SH-SY5Y (cell line): ENCODE data around the gene RNLS.

Experiments
- GATA2 ChIP-seq: IDR thresholded peaks from 2 replicates; pipeline ENCODE4 v1.6.1; 2011; ENCODE audit warnings: mild to moderate bottlenecking, low read depth, low read length
- GATA3 ChIP-seq: IDR thresholded peaks from 2 replicates; pipeline ENCODE4 v1.6.1; 2011; ENCODE audit warnings: low read depth, mild to moderate bottlenecking, low read length, moderate library complexity

Gene RNLS

DNA sequence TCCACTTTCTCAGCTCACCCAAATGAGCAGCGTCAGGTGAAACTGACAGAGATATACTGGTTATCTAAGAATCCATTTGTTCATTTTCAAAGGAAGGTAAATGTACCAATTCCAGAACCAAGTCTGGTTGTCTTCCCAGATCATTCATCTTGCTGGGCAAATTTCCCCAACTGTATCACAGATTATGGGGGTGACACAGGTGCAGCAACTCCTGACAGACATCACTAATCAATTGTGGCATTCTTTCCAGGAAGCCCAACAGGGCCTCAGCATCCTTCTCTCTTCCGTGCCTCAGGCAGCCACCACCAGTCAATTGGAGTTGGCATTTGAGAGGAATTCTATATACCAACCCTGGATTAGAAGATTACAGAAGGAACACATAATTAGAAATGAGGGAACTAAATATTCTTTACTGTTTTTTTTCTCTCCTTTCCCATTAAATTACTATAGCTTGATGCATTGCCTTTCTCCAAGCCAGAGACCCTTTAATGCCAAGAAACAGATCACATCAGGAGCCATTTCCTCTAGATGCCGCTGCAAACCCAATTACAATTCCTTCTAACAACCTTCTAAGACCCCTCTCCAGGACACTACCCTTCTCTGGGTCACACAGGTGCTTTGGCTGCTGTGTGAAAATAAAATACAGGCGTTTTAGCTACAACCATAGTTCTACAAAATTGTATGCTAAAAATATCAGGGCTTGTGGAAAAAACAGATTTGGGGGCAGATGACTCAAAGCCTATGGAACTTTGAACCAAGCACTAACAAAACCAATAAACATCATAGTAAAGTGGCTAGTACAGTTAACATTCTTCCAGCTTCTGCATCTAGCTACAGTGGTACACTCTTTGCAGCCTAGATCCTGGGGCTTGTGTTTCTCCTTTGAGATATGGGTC is 291.6 kb downstream of the RNLS start:
- TF ChIP-seq GATA3 (no peak), GATA2 (no peak)

- TF ChIP-seq GATA3 (no peak), GATA2 (no peak)
Measured at GRCh38 chr10:88289342-88289741, 293.8 kb downstream of the RNLS start.

DNA sequence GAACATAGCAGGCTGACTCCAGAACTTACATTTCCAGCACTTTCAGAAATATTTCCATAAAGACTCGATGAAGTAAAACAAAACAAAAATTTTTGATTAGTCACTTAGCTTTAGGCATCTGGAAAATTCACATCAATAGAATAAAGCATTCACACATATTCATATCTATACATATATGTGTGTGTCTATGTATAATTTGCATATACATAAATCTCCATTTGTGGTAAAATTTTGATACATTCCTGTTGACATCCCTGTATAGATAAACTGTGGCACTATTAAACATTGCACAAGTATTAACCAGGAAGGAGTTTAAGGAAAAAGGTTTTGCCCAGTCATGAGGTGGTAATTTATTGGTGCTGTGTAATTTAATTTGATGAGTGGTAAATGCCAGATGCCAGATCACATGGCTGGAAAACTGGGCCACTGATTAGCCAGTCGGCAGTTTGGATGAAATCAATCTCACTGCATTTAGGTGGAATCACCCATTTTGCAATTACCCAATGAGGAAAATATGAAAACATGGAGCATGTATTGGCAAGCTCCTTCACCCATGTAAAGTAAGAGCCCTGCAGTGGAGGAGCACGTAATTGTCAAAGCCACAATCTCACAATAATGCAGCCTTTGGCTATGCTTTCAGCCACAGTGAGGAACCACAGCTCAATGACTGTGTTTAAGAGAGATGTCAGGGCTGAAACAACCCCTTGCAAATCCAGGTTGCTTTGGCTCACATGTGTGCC is 294.6 kb downstream of the RNLS start:
- no peak for TF ChIP-seq GATA3
- TF ChIP-seq GATA2: no peak

DNA sequence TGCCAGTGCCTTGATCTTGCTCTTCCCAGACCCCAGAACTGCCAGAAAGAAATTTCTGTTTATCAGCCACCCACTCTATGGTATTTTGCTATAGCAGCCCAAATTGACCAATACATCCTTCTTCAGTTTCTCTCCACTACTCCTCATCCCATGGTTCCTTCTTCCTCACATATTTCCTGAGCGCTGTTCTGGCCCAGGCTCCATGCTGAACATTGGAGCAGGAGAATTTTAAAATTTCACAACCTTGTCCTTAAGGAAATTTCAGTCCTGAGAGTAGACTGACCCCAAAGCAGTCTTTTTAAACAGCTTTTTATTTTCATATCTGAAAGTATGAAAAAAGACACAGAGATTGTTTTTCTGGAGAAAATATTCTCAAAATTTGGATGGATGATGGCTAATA is 297.1 kb downstream of the RNLS start:
- TF ChIP-seq GATA3 (no peak), GATA2 (no peak)

GRCh38 chr10:88281592-88282347 is 301.3 kb downstream of the RNLS start:
- TF ChIP-seq GATA2 (no peak), GATA3 (no peak)

- TF ChIP-seq GATA2: no peak
- no peak for TF ChIP-seq GATA3
Measured at GRCh38 chr10:88280518-88280917, 302.6 kb downstream of the RNLS start.

DNA sequence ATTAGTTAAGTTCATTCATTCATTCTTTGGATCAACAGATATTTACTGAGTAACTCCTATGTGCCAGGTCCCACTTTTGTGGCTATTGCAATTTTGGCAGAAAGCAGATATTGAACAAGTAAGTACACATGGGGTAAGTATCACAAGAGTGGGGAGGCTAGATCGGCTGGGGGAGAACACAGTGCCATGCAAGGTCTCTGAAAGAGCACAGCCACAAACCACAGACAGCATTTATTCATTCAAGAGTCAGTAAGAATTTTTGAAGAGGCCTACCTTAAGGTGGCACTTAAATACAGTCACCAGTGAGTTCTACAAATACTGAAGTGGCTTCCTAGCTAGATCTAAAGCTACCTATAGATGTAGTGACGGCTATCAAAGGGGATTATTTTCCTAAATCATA is 304.2 kb downstream of the RNLS start:
- TF ChIP-seq GATA2: no peak
- no peak for TF ChIP-seq GATA3

DNA sequence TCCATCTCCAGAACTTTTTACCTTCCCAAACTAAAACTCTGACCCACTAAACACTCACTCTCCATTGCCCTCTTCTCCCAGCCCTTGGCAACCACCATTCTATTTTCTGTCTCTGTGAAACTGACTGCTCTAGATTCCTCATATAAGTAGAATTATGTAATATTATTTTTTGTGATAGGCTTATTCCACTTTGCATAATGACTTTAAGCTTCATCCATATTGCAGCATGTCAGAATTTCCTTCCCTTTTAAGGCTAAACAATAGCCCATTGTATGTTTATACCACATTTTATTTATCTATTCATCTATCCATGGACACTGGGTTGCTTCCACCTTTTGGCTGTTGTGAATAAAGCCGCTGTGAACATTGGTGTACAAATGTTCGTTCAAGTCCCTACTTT is 308.8 kb downstream of the RNLS start:
- TF ChIP-seq GATA3: no peak
- no peak for TF ChIP-seq GATA2

- no peak for TF ChIP-seq GATA3
- TF ChIP-seq GATA2: no peak
Measured at GRCh38 chr10:88273567-88273966, 309.6 kb downstream of the RNLS start.

DNA sequence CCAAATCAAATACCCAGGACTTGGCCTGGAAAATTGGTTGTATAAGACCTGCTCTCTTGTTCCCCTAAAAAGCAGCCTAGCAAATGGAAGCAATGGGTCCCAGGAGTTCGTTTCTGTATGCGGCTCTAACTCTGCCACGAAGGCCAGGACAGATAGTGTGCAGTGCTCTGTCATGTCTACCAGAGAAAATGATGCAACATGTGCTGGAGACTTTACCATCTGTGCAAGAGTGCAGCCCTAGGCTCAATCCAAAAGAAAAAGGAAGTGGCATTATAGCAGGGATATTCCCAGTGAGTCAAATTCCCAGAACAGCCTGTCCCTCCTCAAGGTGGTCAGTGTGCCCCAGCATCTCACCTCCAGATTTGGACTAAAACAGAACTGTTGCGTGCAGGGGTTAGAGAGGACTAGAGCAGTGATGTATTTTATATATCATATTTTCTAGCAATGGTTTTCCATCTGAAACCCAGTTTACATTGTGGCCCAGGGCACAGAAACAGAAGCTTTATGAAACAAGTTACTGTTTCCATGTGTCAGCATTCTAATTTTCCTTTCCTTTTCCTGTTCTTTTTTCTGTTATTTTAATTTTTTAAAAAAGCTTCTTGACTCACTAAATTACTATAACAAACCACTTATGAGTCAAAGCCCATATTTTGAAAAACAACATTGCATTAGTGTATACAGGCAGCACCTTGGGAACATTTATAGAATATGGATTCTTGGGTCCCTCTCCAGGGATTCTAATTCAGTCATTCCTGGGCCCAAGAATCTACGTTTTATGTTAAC is 311.2 kb downstream of the RNLS start:
- TF ChIP-seq GATA3: no peak
- no peak for TF ChIP-seq GATA2

DNA sequence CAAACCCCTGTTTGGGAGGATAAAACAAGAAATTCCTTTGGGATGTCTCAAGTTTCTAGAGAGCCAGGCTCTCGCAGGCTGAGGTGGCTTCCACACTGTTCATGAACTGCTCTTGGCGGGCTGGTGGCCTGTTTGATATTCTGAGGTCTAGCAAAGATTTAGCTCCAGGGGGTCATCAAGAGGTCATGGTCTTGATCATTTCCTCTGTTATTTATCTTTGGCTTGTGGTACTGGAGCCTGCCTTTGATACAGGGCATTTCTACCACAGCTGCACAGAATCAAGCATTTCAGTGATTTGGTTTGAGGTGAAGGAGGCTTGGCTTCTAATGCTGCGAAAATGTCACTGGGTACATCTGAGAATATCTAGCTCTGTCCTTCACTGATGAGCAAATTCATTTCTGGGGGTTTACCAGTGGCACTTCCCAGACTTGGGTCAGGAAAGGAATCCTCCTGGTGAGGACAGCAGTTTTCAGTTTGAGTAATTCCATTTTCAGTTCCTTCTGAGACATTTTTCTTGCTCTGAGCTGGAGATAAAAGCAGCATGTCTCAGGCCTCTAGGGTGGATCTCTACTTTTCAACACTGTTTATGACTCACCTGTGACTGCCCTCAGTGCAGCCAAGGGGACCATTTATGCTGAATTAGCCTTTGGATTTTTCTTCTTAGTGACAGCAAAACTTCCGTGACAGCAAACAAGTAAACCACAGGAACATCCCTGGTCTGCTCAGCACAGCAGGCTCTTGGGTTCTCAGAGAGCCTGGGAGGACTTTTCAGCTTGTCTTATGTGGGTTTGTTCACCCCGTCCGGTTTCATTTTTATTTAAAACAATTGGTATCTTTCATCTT is 312.0 kb downstream of the RNLS start:
- TF ChIP-seq GATA2: no peak
- no peak for TF ChIP-seq GATA3

DNA sequence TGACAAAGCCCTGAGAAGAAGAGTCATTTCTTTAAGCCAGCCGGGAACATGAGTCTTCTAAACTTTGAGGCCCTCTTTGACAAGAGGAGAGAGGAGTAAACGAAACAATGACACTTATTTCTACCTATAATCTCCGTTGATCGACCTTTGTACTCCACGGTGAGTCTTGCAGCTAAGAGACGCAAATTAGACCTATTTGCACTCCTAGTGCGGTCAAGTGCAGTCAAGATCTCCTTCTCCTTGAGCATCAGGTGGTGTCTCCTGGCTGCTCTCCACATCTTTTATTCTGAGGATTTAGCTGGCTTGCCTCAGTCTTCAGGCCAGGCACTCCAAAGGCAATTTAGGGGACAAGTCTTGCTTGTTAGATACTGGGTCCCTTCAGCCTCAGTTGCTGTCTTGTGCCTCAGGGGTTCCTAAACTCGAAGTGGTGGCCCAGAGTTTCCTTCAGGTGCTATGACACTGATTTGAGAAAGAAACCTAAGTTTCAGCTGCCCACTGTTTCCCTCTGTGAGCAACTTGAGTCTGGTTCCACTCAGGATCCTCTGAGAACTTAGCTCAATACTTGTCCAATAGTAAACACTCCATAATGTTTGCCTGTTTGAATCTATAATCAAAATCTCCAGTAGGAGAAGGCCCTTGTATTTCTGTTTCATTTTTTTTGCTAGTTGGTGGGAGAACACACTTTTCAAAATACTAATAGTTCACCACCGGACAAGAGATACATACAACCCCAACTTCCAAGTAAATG is 312.9 kb downstream of the RNLS start:
- TF ChIP-seq GATA2 (no peak), GATA3 (no peak)
